ENCODE measurements around the gene FAM241A.
A peak's percentile ranks its signal among the peaks of the same experiment; 100 is the strongest.
"Not testable (repeated sequence)": the region's sequence is repeated elsewhere in the genome, so short reads cannot be mapped to it uniquely, and the experiment has no call there.

Gene FAM241A

DNA sequence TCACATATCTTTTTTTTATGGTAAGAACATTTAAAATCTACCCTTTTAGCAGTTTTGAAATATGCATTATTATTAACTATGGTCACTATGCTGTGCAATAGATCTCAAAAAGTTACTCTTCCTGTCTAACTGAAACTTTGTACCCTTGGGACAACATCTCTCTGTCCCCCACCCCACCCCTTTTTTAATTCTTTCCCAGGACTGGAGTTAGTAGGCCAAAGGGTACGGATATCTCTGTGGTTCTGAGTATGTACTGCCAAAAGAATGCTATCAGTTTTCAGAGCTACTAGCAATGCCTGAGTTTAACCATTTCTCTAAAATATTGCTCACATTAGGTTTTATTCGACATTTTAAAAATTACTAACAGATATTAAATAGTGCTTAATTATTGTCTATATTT lies 4.7 kb upstream of the FAM241A start:
- no peak for DNase-seq

DNA sequence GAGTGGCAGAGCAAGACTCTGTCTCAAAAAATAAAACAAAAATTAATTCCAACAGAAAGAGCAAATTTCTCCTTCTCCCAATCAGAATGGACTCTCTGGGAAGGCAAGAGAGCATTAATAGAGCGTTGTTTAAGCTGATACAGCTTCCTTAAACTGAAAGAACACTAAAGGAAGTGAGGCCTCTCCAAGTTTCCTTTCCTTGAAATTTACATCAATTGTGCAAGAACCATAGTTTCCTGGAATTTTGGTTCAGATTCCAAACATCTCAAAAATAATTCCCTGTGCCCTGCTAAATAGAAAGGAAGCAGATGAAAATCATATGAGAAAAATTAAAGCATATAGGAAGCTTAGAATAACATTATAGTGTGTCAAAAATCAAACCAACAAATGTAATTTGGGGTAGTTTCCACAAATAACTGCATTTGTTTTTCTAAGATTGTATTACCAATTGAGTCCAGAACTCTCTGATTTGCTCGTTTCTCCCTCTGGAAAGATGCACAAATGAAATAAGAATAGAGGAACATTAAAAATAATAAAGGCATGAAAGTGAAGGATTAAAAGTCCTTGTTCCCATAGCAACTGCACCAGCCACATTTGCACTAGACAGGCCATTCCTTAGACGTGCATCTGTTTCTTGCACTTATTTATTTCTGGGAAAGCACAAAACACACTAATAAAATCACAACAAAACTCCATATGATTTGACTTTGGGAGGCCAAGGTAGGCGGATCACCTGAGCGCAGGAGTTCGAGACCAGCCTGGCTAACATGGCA lies 3.7 kb upstream of the FAM241A start:
- DNase-seq, result no peak

DNA sequence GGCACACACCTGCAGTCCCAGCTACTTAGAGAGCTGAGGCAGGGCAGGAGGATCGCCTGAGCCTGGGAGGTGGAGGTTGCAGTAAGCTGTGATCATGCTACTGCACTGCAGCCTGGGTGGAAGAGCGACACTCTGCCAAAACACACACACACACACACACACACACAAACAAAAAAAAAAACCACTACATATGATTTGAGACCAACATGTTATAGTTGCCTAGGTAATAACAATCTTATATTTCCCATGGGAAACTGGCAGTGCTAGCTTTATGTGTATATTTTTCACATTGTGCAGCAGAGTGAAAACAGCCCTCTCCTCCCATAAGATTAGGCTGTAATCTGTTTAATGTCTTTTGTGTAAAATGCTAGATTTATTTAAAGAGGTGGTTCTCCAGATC lies 3.1 kb upstream of the FAM241A start:
- DNase-seq, result no peak

GRCh38 chr4:112143781-112144180 lies 1.5 kb upstream of the FAM241A start:
- no peak for DNase-seq

- no peak for DNase-seq
Observed at GRCh38 chr4:112144546-112145325, 518 bp upstream of the FAM241A start.

DNA sequence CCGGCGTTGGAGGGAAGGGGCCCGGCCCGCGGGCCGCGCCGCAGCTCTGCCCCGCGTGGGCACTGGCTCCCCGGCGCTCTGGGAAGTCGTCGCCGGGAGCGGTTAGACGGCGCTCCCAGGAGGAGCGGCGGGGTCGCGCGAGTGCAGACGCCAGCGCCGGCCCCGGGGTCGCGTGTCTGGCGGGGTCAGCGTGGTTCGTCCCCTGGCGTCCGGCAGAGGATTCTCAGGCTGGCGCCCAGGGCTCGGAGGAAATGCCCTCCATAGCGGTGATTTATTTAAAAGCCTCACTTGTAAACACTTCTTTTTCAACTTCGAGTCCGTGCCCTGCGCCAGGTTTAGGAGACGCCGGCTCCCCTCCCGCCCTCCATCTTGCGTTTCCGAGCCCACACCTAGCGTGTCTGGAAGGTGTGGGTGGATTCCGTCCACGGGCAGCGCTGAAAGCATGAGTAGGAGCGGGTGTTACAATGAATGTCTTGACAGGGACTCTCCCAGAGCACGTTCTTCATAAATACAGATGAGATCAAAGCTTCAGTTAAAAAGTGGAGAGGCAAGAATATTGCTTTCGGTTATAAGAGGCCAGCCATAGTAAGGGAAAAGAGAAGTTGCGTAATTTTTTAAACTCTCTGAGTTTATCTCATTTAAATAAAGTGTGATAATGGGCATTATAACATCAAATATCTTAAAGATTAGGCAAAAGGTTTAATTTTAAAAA lies 692 bp downstream of the FAM241A start:
- peak; percentile 61 for DNase-seq

GRCh38 chr4:112146502-112146813 lies 1.2 kb downstream of the FAM241A start:
- DNase-seq, result peak; percentile 39

DNA sequence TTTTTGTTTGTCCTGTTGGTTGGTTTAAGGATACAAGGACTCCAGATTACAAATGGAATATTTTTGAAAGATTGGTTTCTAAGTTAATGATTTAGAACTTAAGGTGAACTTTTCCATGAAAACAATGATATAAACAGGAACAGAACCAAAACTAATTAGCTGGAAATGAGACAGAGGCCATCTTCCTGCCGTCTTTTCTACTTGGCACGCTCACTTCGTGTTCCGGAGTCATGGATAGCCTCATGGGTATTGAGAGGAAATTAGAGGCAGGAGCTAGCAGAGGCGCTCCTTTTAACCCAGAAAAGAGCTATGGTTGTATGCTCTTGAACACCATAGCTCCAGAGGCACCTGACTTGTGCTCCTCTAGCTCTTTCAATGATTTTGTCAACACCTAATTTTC lies 2.4 kb downstream of the FAM241A start:
- DNase-seq, result no peak

- no peak for DNase-seq
Observed at GRCh38 chr4:112150920-112151319, 5.7 kb downstream of the FAM241A start.

DNA sequence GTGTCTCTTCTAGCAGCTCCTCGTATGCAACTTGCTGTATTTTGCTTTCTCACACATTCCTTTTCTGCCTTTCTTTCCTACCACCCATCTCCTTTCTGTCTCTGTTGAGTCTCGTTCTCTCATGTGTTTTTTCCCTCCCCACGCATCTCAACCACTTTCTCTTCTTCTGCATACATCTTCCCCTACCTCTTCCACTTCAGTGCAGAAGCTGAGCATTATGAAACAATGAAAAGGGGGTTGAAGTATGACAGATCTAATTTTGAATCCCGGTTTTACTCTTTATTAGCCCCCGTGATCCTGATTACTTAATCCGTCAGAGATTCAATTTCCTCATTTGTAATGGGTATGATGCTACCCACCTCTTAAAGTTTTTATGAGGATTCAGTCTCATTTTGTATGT lies 7.3 kb downstream of the FAM241A start:
- no peak for DNase-seq

- DNase-seq, result no peak
Observed at GRCh38 chr4:112153211-112153791, 8.0 kb downstream of the FAM241A start.

DNA sequence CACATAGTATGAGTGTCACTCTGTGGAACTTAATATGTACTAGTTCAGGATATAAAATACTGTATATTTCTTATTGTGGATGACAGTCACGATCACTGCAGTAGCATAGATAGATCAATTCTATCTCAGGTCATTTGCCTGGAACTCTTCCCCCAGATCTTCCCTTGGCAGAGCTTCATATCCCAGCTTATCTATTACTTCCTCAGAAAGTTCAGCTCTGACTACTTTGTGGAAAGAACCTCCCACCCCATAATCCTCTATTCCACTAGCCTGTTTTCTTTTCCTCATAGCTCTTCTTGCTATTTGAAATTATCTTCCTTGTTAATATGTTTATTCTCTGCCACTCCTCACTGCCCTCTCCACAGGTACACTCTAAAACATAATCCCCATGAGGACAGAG lies 10.9 kb downstream of the FAM241A start:
- DNase-seq, result no peak

DNA sequence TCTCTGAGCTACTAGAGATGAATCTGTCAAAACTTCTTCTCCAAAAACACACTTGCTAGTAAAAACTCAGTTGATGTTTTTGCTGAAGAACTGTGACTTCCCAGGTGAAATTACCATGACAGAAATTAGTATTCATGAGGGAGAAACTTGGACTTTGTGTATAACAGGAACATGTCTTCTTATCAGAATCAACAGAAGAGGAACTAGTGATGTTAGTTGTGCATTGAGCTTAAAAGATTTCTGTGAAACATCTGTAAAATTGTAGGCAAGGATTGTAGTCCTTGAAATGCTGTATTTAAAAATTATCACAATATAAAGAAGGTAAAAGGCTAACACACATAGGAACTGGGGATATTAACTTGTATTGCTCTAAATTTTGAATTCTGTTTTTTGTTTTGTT lies 11.3 kb downstream of the FAM241A start:
- no peak for DNase-seq

GRCh38 chr4:112163706-112164105 lies 18.5 kb downstream of the FAM241A start:
- DNase-seq, result not testable (repeated sequence)

GRCh38 chr4:112167794-112168193 lies 22.5 kb downstream of the FAM241A start:
- DNase-seq, result no peak

DNA sequence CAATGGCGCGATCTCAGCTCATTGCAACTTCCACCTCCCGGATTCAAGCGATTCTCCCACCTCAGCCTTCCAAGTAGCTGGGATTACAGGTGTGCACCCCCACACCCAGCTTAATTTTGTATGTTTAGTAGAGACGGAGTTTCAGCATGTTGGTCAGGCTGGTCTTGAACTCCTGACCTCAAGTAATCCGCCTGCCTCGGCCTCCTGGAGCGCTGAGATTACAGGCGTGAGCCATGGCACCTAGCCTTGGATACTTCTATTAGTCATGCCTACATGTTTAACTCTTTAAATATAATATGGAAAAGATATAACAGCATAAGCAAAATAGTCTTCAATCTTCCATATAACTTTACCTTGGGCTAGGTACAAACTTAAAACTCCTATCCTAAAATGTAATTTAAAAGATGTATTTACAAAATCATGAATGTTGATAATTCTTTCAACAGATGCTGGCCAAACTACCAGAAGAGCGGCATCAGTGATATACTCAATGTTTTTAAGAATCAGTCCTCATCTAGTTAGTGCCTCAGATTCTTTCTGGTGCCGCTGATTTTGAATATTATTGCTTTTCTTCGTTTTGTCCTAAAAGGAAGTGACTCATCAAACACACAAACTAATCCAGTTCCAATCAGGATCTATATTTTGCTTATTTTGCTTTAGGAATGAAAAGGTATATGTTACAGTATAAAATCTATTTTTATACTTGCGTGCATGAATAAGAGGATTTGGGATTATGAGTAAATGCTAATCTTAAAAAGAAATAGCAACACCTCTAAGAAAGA lies 23.7 kb downstream of the FAM241A start:
- DNase-seq, result no peak

DNA sequence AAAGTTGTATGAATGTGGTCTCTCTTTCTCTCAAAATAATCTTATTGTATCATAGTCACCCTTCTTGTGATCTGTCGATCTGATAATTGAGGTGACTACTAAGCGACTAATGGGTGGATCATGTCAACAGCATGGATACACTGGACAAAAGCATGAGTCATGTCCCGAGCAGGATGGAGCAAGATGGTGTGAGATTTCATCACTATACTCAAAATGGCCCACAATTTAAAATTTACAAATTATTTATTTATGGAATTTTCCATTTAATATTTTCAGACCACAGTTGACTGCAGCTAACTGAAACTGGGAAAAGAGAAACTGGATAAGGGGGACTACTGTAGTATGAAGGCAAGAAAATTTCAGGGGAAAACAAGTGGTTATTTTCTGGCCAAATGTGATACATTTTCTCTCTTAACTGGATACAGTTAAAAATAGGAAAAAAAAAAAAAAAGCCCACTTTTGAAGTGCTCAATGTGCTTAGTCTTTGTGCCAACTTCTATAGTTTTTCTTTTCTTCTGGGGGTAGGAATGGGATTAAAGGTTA lies 25.3 kb downstream of the FAM241A start:
- no peak for DNase-seq

DNA sequence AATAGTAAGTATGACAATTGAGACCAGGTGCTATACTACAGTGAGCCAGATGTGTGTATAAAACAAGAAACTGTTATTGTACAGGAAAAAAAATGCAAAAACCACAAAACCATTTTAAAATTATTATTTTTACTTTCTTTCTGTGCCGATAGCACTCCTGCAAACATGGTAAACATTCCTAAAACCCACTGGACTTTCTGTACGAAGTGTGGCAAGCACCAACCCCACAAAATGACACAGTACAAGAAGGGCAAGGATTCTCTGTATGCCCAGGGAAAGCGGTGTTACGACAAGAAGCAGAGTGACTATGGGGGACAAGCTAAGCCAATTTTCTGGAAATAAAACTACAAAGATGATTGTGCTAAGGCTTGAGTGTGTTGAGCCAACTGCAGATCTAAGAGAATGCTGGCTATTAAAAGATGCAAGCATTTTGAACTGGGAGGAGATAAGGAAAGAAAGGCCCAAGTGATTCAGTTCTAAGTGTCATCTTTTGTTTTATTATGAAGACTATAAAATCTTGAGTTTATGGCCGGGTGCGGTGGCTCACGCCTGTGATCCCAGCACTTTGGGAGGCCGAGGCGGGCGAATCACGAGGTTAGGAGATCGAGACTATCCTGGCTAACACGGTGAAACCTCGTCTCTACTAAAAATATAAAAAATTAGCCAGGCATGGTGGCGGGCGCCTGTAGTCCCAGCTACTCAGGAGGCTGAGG lies 26.0 kb downstream of the FAM241A start:
- not testable (repeated sequence) for DNase-seq

GRCh38 chr4:112172180-112172579 lies 26.9 kb downstream of the FAM241A start:
- DNase-seq, result no peak

GRCh38 chr4:112173593-112174558 lies 28.6 kb downstream of the FAM241A start:
- no peak for DNase-seq

DNA sequence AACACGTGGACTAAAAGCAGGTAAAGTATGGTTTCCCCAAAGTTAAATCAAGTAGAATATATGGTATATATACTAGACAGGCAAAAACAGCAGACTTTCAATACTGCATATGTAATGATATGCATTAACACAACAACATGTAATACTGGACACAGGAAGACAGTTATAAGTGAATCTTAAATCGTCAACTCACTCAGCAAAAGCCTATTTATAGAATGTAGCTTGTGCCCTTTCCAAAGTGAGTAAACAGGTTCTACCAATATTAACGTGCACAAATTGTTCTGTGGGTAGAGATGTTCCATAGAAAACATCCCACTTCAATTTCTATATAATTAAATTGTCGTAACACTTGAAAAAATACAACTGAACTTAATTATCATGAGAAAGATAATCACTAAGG lies 30.6 kb downstream of the FAM241A start:
- no peak for DNase-seq

Measured in KG1 (cell line).